Neuronal stem cell (in vitro differentiated cells): Measurements from ENCODE around the gene PFAS.
"Not testable (repeated sequence)": the region's sequence is repeated elsewhere in the genome, so short reads cannot be mapped to it uniquely, and the experiment has no call there.

Experiments used
- DNase-seq: peaks from one replicate; pipeline ENCODE4 v3.0.0-alpha.2; 2013; ENCODE audit warnings: low spot score
- H2AFZ ChIP-seq: one replicate; pipeline ENCODE4 v1.6.1; 2013; ENCODE audit warnings: mild to moderate bottlenecking, low read length, inconsistent platforms
- H2AK5ac ChIP-seq: 2 replicates; pipeline ENCODE4 v1.6.1; 2013; ENCODE audit warnings: low read depth, mild to moderate bottlenecking, inconsistent platforms, low read length, moderate library complexity, mixed read lengths
- H2BK120ac ChIP-seq: 2 replicates; pipeline ENCODE4 v1.6.1; 2013; ENCODE audit warnings: low read depth, mild to moderate bottlenecking, inconsistent platforms, low read length, moderate library complexity, mixed read lengths
- H2BK12ac ChIP-seq: one replicate; pipeline ENCODE4 v1.6.1; 2013; ENCODE audit warnings: low read length, inconsistent platforms
- H2BK15ac ChIP-seq: 2 replicates; pipeline ENCODE4 v1.6.1; 2013; ENCODE audit warnings: mild to moderate bottlenecking, low read length, inconsistent platforms, mixed read lengths
- H2BK5ac ChIP-seq: one replicate; pipeline ENCODE4 v1.6.1; 2013; ENCODE audit warnings: inconsistent platforms, mild to moderate bottlenecking, low read length, moderate library complexity
- H3K14ac ChIP-seq: one replicate; pipeline ENCODE4 v1.6.1; 2013; ENCODE audit warnings: low read length, inconsistent platforms
- H3K18ac ChIP-seq: 2 replicates; pipeline ENCODE4 v1.6.1; 2013; ENCODE audit warnings: low read length, inconsistent platforms
- H3K23ac ChIP-seq: 2 replicates; pipeline ENCODE4 v1.6.1; 2013; ENCODE audit warnings: low read depth, mild to moderate bottlenecking, mixed read lengths, low read length, inconsistent platforms; ENCODE audit not compliant: poor library complexity
- H3K27ac ChIP-seq: replicated peaks from 3 replicates; pipeline ENCODE4 v1.5.1; 2013; ENCODE audit warnings: low read length, inconsistent platforms
- H3K27me3 ChIP-seq, 3 experiments: 2 replicates each; pipeline ENCODE4 v1.6.1; 2013; ENCODE audit warnings: low read length in 3 of 3, mild to moderate bottlenecking in 2 of 3, inconsistent platforms in 1 of 3, low read depth in 1 of 3, mixed read lengths in 1 of 3, moderate library complexity in 1 of 3; ENCODE audit not compliant: control insufficient read depth in 3 of 3, insufficient read depth in 3 of 3
- H3K36me3 ChIP-seq, 2 donors: replicated peaks in 1 of 2; 2 replicates each; pipeline ENCODE4 v1.6.1; 2013; ENCODE audit warnings: low read length in 2 of 2; ENCODE audit not compliant: control insufficient read depth in 2 of 2, insufficient read depth in 2 of 2
- H3K4ac ChIP-seq: 2 replicates; pipeline ENCODE4 v1.6.1; 2013; ENCODE audit warnings: inconsistent platforms, mild to moderate bottlenecking, low read length, moderate library complexity
- H3K4me1 ChIP-seq, 2 donors: 1 replicate in 1 of 2; 2 replicates in 1 of 2; pipeline ENCODE4 v1.6.1; 2013; ENCODE audit warnings: low read length in 2 of 2, low read depth in 1 of 2; ENCODE audit not compliant: control insufficient read depth in 2 of 2, insufficient read depth in 1 of 2
- H3K4me2 ChIP-seq: one replicate; pipeline ENCODE4 v1.6.1; 2013; ENCODE audit warnings: mild to moderate bottlenecking, low read length, inconsistent platforms; ENCODE audit not compliant: insufficient read depth, poor library complexity, severe bottlenecking
- H3K4me3 ChIP-seq, 2 donors: 2 replicates each; pipeline ENCODE4 v1.5.1; 2013; ENCODE audit warnings: low read length in 2 of 2, mild to moderate bottlenecking in 2 of 2, inconsistent platforms in 1 of 2, moderate library complexity in 1 of 2
- H3K79me1 ChIP-seq: one replicate; pipeline ENCODE4 v1.6.1; 2013; ENCODE audit warnings: low read depth, mild to moderate bottlenecking, inconsistent platforms, low read length, moderate library complexity
- H3K9ac ChIP-seq: one replicate; pipeline ENCODE4 v1.6.1; 2013; ENCODE audit warnings: mild to moderate bottlenecking, low read depth, low read length, inconsistent platforms; ENCODE audit not compliant: poor library complexity
- H3K9me3 ChIP-seq, 2 donors: replicated peaks in 1 of 2; 2 replicates each; pipeline versions ENCODE3 to v1.6.1; 2013; ENCODE audit warnings: low read length in 2 of 2, mild to moderate bottlenecking in 2 of 2, inconsistent platforms in 1 of 2, low read depth in 1 of 2, mixed read lengths in 1 of 2, moderate library complexity in 1 of 2; ENCODE audit not compliant: control insufficient read depth in 2 of 2, insufficient read depth in 1 of 2
- H4K8ac ChIP-seq: one replicate; pipeline ENCODE4 v1.6.1; 2013; ENCODE audit warnings: low read depth, mild to moderate bottlenecking, inconsistent platforms, low read length, moderate library complexity
- H4K91ac ChIP-seq: one replicate; pipeline ENCODE4 v1.6.1; 2013; ENCODE audit warnings: low read length, low read depth, mild to moderate bottlenecking, inconsistent platforms; ENCODE audit not compliant: poor library complexity
- WGBS, 2 donors: extraction: QIAGEN DNeasy Blood & Tissue Kit; methylation state at CpG; one replicate each; pipeline ENCODE4 v1.1.7; 2013; ENCODE audit warnings: missing lambda C conversion rate in 2 of 2, mixed read lengths in 1 of 2; ENCODE audit not compliant: insufficient read length in 2 of 2, insufficient replicate concordance in 1 of 2; ENCODE audit errors: extremely low coverage in 2 of 2; 5-methylcytosine and 5-hydroxymethylcytosine counted together

PFAS gene

GRCh38 chr17:8214000-8214399 lies 35.1 kb upstream of the PFAS start:
- H3K14ac ChIP-seq, H2BK5ac ChIP-seq, H3K4me3 ChIP-seq, H3K4ac ChIP-seq, H3K27ac ChIP-seq, H3K9ac ChIP-seq, H3K4me2 ChIP-seq, H3K27me3 ChIP-seq, H3K23ac ChIP-seq, H4K8ac ChIP-seq, H2BK120ac ChIP-seq, H3K79me1 ChIP-seq, H3K4me1 ChIP-seq, H3K36me3 ChIP-seq, H4K91ac ChIP-seq, H3K18ac ChIP-seq, DNase-seq, H2BK15ac ChIP-seq, H3K9me3 ChIP-seq, H2AK5ac ChIP-seq, H2AFZ ChIP-seq, H2BK12ac ChIP-seq: not testable (repeated sequence)
- no CpG with 5 or more reads among the region's 15 CpGs for WGBS, 2 donors

GRCh38 chr17:8220783-8221662 lies 28.1 kb upstream of the PFAS start:
- WGBS, 2 donors = no CpG with 5 or more reads among the region's 45 CpGs

GRCh38 chr17:8221663-8222379 lies 27.3 kb upstream of the PFAS start:
- Histone ChIP-seq H3K4me1 (peaks cover 4 to 8% of the 10 kb centered on the region in 2 donors), H3K4me2 (peak overlapping the region; percentile 79), H2BK120ac (no peak overlapping the region), H4K91ac (no peak overlapping the region), H3K4me3 (peak overlapping the region; percentile 70 to 92), H3K36me3 (no peaks in the 10 kb centered on the region), H3K9me3 (no peaks in the 10 kb centered on the region), H3K27ac (peak overlapping the region; percentile 68), H3K27me3 (no peaks in the 10 kb centered on the region), H2AK5ac (no peak overlapping the region), H3K23ac (no peak overlapping the region), H3K18ac (peak overlapping the region; percentile 68), H3K79me1 (no peaks in the 10 kb centered on the region), H2BK12ac (no peak overlapping the region), H2BK5ac (peak overlapping the region; percentile 85), H3K9ac (peak overlapping the region; percentile 79), H2BK15ac (no peak overlapping the region), H3K14ac (no peak overlapping the region), H2AFZ (peak overlapping the region; percentile 94), H4K8ac (no peak overlapping the region), H3K4ac (no peak overlapping the region)
- peak; percentile 96 for DNase-seq
- no CpG with 5 or more reads among the region's 40 CpGs for WGBS, 2 donors

More at GRCh38 chr17:8220783-8221662, 28.1 kb upstream of the PFAS start:
- Histone ChIP-seq H3K9me3 (no peaks in the 10 kb centered on the region), H2BK15ac (no peak overlapping the region), H3K4me2 (peak overlapping the region; percentile 70), H3K18ac (peak overlapping the region; percentile 77), H3K27ac (peak overlapping the region; percentile 68), H2AK5ac (no peak overlapping the region), H3K4me3 (peak overlapping the region; percentile 70 to 92), H4K91ac (no peak overlapping the region), H2AFZ (peak overlapping the region; percentile 94), H3K4ac (no peak overlapping the region), H3K4me1 (peaks cover 4 to 8% of the 10 kb centered on the region in 2 donors), H3K27me3 (no peaks in the 10 kb centered on the region), H2BK12ac (no peak overlapping the region), H3K14ac (no peak overlapping the region), H3K79me1 (no peaks in the 10 kb centered on the region), H3K23ac (peak overlapping the region; percentile 52), H3K36me3 (no peaks in the 10 kb centered on the region), H4K8ac (no peak overlapping the region), H3K9ac (peak overlapping the region; percentile 79), H2BK120ac (no peak overlapping the region), H2BK5ac (peak overlapping the region; percentile 85)
- peak; percentile 97 for DNase-seq

DNA sequence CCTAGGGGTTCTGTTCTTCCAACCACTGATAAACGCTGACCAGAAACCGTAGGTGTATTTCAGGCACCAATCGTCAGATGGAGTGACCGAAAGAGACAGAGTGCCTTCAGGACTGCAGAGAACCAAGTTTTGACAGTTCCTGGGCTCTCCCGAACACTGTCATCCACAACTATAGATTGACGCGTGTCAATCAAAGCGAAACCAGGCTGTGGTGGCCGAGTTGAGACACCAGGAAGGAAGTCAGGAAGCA lies 26.8 kb upstream of the PFAS start:
- WGBS, 2 donors = no CpG with 5 or more reads among the region's 9 CpGs
- Histone ChIP-seq H4K8ac (no peak overlapping the region), H3K4me3 (peak overlapping the region; percentile 70 to 92), H3K4me1 (peaks cover 7 to 8% of the 10 kb centered on the region in 2 donors), H2BK120ac (no peak overlapping the region), H2AK5ac (no peak overlapping the region), H2BK5ac (no peak overlapping the region), H3K9me3 (no peaks in the 10 kb centered on the region), H3K4me2 (peak overlapping the region; percentile 79), H3K4ac (no peak overlapping the region), H2BK12ac (no peak overlapping the region), H4K91ac (no peak overlapping the region), H3K27me3 (no peaks in the 10 kb centered on the region), H3K23ac (no peak overlapping the region), H3K18ac (peak overlapping the region; percentile 6), H3K9ac (peak overlapping the region; percentile 71), H3K79me1 (no peaks in the 10 kb centered on the region), H3K14ac (no peak overlapping the region), H2AFZ (peak overlapping the region; percentile 84), H2BK15ac (no peak overlapping the region), H3K27ac (peak overlapping the region; percentile 47), H3K36me3 (peaks cover 0 to 2% of the 10 kb centered on the region in 2 donors)
- no peak for DNase-seq
